ENCODE measurements around the gene NFX1.

Gene NFX1

GRCh38 chr9:33419708-33420303, 129.5 kb downstream of the NFX1 start:
- no peak for DNase-seq

Data from amygdala (tissue), 56 donors.